ENCODE data around the gene EYA2.

Gene EYA2

DNA sequence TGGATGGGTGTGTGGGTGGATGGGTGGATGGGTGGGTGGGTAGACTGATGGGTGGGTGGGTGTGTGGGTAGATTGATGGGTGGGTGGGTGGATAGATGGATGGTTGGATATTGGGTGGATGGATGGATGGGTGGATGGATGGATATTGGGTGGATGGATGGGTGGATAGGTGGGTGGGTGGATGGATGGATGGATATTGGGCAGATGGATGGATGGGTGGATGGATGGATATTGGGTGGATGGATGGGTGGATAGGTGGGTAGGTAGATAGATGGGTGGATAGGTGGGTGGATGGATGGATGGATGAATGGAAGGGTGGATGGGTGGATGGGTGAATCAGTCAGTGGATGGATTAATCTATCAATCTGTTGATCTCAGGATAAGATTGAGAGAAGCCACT, 284.6 kb downstream of the EYA2 start:
- Histone ChIP-seq H3K9me3 (replicated peaks; ENCODE audit: low read length) (no peaks in the 10 kb centered on the region), H3K36me3 (ENCODE audit: insufficient read depth, low read length) (no peaks in the 10 kb centered on the region), H3K9ac (ENCODE audit: low read depth, low read length) (no peak overlapping the region), H3K4me2 (ENCODE audit: low read length) (no peak overlapping the region), H3K27me3 (ENCODE audit: control insufficient read depth, insufficient read depth, low read length) (peaks cover 14% of the 10 kb centered on the region), H3K4me1 (ENCODE audit: control insufficient read depth, insufficient read depth, low read length) (peaks cover 2% of the 10 kb centered on the region), H3K4me3 (ENCODE audit: low read length) (no peak overlapping the region)

- Histone ChIP-seq H3K4me2 (ENCODE audit: low read length) (no peak overlapping the region), H3K27me3 (ENCODE audit: control insufficient read depth, insufficient read depth, low read length) (peaks cover 6% of the 10 kb centered on the region), H3K9ac (ENCODE audit: low read depth, low read length) (no peak overlapping the region), H3K9me3 (replicated peaks; ENCODE audit: low read length) (no peaks in the 10 kb centered on the region), H3K4me1 (ENCODE audit: control insufficient read depth, insufficient read depth, low read length) (peaks cover 2% of the 10 kb centered on the region), H3K4me3 (ENCODE audit: low read length) (no peak overlapping the region), H3K36me3 (ENCODE audit: insufficient read depth, low read length) (no peaks in the 10 kb centered on the region)
Observed at GRCh38 chr20:47181056-47181862, 286.6 kb downstream of the EYA2 start.

DNA sequence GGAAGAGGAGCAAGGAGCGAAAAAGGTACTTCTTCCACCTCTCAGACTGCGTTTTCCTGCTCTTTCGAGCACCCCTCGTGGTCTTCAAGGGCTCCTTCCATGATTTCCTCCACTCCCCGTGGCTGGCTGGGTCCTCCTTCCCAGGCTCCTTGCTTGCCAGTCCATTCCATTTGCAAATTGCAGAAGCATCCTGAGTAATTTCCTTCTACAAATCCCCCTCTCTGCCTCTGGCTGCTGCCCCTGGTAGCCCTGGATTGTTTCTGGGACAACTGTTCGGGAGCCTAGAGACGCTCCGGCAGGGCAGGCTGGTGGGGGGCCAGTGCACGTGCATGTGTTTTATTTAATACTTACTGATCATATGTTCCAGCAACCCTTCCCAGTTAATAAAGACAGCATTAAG, 288.7 kb downstream of the EYA2 start:
- Histone ChIP-seq H3K9ac (ENCODE audit: low read depth, low read length) (no peak overlapping the region), H3K36me3 (ENCODE audit: insufficient read depth, low read length) (no peaks in the 10 kb centered on the region), H3K4me2 (ENCODE audit: low read length) (no peak overlapping the region), H3K4me1 (ENCODE audit: control insufficient read depth, insufficient read depth, low read length) (peaks cover 2% of the 10 kb centered on the region), H3K9me3 (replicated peaks; ENCODE audit: low read length) (no peaks in the 10 kb centered on the region), H3K27me3 (ENCODE audit: control insufficient read depth, insufficient read depth, low read length) (peaks cover 6% of the 10 kb centered on the region), H3K4me3 (ENCODE audit: low read length) (no peak overlapping the region)

DNA sequence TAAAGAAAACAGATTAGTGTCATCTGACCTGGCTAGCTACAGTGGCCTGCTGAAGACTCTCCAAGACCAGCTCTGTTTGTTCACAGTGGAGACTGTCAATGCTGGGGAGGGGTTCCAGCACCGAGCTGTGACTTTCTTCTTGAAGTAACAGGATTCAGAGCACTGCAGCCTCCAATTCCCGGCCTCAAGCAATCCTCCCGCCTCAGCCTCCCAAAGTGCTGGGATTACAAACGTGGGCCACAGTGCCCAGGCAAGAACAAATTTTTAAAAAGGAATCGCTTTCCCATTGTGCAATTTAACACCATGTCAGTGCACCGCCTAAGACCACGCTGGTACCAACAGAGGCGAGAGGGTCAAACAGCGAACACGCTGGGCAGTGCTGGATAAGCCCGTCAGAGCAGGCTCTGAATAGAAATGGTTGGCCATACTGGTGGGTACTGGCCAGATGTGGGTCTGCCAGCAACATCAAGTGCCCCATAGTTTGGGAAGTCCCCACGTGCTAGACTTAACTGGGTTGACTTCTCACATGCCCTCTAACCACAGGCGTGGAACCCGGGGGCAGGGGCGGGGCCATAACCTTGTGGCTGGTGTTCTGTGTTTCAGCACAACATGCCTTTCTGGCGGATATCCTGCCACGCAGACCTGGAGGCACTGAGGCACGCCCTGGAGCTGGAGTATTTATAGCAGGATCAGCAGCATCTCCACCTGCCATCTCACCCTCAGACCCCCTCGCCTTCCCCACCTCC, 293.0 kb downstream of the EYA2 start:
- Histone ChIP-seq H3K4me1 (ENCODE audit: control insufficient read depth, insufficient read depth, low read length) (no peaks in the 10 kb centered on the region), H3K27me3 (ENCODE audit: control insufficient read depth, insufficient read depth, low read length) (peaks cover 15% of the 10 kb centered on the region), H3K9me3 (replicated peaks; ENCODE audit: low read length) (no peaks in the 10 kb centered on the region), H3K4me2 (ENCODE audit: low read length) (no peak overlapping the region), H3K36me3 (ENCODE audit: insufficient read depth, low read length) (no peaks in the 10 kb centered on the region), H3K9ac (ENCODE audit: low read depth, low read length) (no peak overlapping the region), H3K4me3 (ENCODE audit: low read length) (no peak overlapping the region)

GRCh38 chr20:47188540-47188939, 293.9 kb downstream of the EYA2 start:
- no peaks in the 10 kb centered on the region for H3K4me1 ChIP-seq (ENCODE audit: control insufficient read depth, insufficient read depth, low read length)
- H3K9ac ChIP-seq (ENCODE audit: low read depth, low read length), result no peak overlapping the region
- H3K9me3 ChIP-seq (replicated peaks; ENCODE audit: low read length), result no peaks in the 10 kb centered on the region
- H3K36me3 ChIP-seq (ENCODE audit: insufficient read depth, low read length), result no peaks in the 10 kb centered on the region
- no peak overlapping the region for H3K4me3 ChIP-seq (ENCODE audit: low read length)
- peaks cover 14% of the 10 kb centered on the region for H3K27me3 ChIP-seq (ENCODE audit: control insufficient read depth, insufficient read depth, low read length)
- no peak overlapping the region for H3K4me2 ChIP-seq (ENCODE audit: low read length)

- Histone ChIP-seq H3K9me3 (replicated peaks; ENCODE audit: low read length) (no peaks in the 10 kb centered on the region), H3K36me3 (ENCODE audit: insufficient read depth, low read length) (no peaks in the 10 kb centered on the region), H3K27me3 (ENCODE audit: control insufficient read depth, insufficient read depth, low read length) (peaks cover 9% of the 10 kb centered on the region), H3K4me3 (ENCODE audit: low read length) (no peak overlapping the region), H3K4me2 (ENCODE audit: low read length) (no peak overlapping the region), H3K4me1 (ENCODE audit: control insufficient read depth, insufficient read depth, low read length) (no peaks in the 10 kb centered on the region), H3K9ac (ENCODE audit: low read depth, low read length) (no peak overlapping the region)
Observed at GRCh38 chr20:47189060-47189459, 294.4 kb downstream of the EYA2 start.

GRCh38 chr20:47191074-47191673, 296.5 kb downstream of the EYA2 start:
- no peaks in the 10 kb centered on the region for H3K4me1 ChIP-seq (ENCODE audit: control insufficient read depth, insufficient read depth, low read length)
- no peak overlapping the region for H3K4me3 ChIP-seq (ENCODE audit: low read length)
- no peaks in the 10 kb centered on the region for H3K9me3 ChIP-seq (replicated peaks; ENCODE audit: low read length)
- H3K9ac ChIP-seq (ENCODE audit: low read depth, low read length), result no peak overlapping the region
- H3K27me3 ChIP-seq (ENCODE audit: control insufficient read depth, insufficient read depth, low read length), result peaks cover 9% of the 10 kb centered on the region
- H3K36me3 ChIP-seq (ENCODE audit: insufficient read depth, low read length), result no peaks in the 10 kb centered on the region
- no peak overlapping the region for H3K4me2 ChIP-seq (ENCODE audit: low read length)

GRCh38 chr20:47191956-47192355, 297.3 kb downstream of the EYA2 start:
- Histone ChIP-seq H3K4me3 (ENCODE audit: low read length) (no peak overlapping the region), H3K4me1 (ENCODE audit: control insufficient read depth, insufficient read depth, low read length) (no peaks in the 10 kb centered on the region), H3K27me3 (ENCODE audit: control insufficient read depth, insufficient read depth, low read length) (peaks cover 9% of the 10 kb centered on the region), H3K36me3 (ENCODE audit: insufficient read depth, low read length) (no peaks in the 10 kb centered on the region), H3K9ac (ENCODE audit: low read depth, low read length) (no peak overlapping the region), H3K4me2 (ENCODE audit: low read length) (no peak overlapping the region), H3K9me3 (replicated peaks; ENCODE audit: low read length) (no peaks in the 10 kb centered on the region)

- no peaks in the 10 kb centered on the region for H3K9me3 ChIP-seq (replicated peaks; ENCODE audit: low read length)
- no peak overlapping the region for H3K4me3 ChIP-seq (ENCODE audit: low read length)
- no peak overlapping the region for H3K9ac ChIP-seq (ENCODE audit: low read depth, low read length)
- no peaks in the 10 kb centered on the region for H3K4me1 ChIP-seq (ENCODE audit: control insufficient read depth, insufficient read depth, low read length)
- no peak overlapping the region for H3K4me2 ChIP-seq (ENCODE audit: low read length)
- no peaks in the 10 kb centered on the region for H3K27me3 ChIP-seq (ENCODE audit: control insufficient read depth, insufficient read depth, low read length)
- no peaks in the 10 kb centered on the region for H3K36me3 ChIP-seq (ENCODE audit: insufficient read depth, low read length)
Observed at GRCh38 chr20:47195573-47195972, 300.9 kb downstream of the EYA2 start.

GRCh38 chr20:47196091-47197081, 301.7 kb downstream of the EYA2 start:
- H3K4me1 ChIP-seq (ENCODE audit: control insufficient read depth, insufficient read depth, low read length), result no peaks in the 10 kb centered on the region
- no peaks in the 10 kb centered on the region for H3K9me3 ChIP-seq (replicated peaks; ENCODE audit: low read length)
- peak overlapping the region; percentile 37 for H3K4me2 ChIP-seq (ENCODE audit: low read length)
- H3K4me3 ChIP-seq (ENCODE audit: low read length), result no peak overlapping the region
- H3K27me3 ChIP-seq (ENCODE audit: control insufficient read depth, insufficient read depth, low read length), result no peaks in the 10 kb centered on the region
- no peaks in the 10 kb centered on the region for H3K36me3 ChIP-seq (ENCODE audit: insufficient read depth, low read length)
- H3K9ac ChIP-seq (ENCODE audit: low read depth, low read length), result no peak overlapping the region

DNA sequence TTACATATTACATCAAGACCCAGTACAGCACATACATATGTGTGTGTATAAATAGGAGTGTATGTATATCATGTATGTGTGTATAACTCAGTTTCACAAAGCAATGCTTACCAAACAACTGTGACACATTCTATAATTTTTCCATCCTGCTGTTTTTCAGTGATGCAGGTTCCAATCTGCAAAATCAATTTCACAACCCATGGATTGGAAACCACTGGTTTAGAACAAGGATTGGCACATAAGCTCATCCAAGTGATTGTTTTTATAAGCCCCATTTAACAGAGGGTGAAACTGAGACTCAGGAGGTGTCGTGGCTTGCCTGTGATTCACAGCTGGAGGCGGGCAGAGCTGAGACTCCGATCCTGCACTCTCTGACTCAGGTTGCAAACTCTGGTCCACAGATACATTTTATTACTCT, 303.6 kb downstream of the EYA2 start:
- no peak overlapping the region for H3K4me2 ChIP-seq (ENCODE audit: low read length)
- H3K4me3 ChIP-seq (ENCODE audit: low read length), result no peak overlapping the region
- H3K4me1 ChIP-seq (ENCODE audit: control insufficient read depth, insufficient read depth, low read length), result no peaks in the 10 kb centered on the region
- no peaks in the 10 kb centered on the region for H3K27me3 ChIP-seq (ENCODE audit: control insufficient read depth, insufficient read depth, low read length)
- H3K36me3 ChIP-seq (ENCODE audit: insufficient read depth, low read length), result no peaks in the 10 kb centered on the region
- no peaks in the 10 kb centered on the region for H3K9me3 ChIP-seq (replicated peaks; ENCODE audit: low read length)
- no peak overlapping the region for H3K9ac ChIP-seq (ENCODE audit: low read depth, low read length)
